IPS DF 19.7 (cell line): ENCODE results near the gene ZFTA.

Experiments
- DNase-seq: peaks from one replicate; pipeline ENCODE4 v3.0.0-alpha.2; 2013; ENCODE audit warnings: low read depth, low spot score

Gene ZFTA

GRCh38 chr11:63749624-63750023 lies 19.0 kb downstream of the ZFTA start:
- DNase-seq = no peak

DNA sequence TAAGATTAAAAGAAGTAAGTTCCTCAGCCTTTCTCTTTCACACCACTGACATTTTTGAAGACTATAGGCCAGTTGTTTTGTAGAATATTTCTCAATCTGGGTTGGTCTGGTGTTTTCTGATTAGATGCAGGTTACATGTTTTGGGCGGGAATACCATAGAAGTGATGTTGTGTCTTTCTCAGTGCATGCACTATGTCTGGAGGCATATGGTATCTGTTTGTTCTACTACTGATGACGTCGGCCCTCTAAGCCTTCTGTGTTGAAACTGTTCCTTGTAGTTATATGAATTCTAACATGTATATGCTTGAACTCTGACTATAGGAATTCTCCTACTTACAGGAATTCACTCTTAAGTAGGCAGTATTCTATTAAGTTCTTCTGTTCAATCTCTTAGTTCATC lies 21.6 kb downstream of the ZFTA start:
- DNase-seq = no peak

DNA sequence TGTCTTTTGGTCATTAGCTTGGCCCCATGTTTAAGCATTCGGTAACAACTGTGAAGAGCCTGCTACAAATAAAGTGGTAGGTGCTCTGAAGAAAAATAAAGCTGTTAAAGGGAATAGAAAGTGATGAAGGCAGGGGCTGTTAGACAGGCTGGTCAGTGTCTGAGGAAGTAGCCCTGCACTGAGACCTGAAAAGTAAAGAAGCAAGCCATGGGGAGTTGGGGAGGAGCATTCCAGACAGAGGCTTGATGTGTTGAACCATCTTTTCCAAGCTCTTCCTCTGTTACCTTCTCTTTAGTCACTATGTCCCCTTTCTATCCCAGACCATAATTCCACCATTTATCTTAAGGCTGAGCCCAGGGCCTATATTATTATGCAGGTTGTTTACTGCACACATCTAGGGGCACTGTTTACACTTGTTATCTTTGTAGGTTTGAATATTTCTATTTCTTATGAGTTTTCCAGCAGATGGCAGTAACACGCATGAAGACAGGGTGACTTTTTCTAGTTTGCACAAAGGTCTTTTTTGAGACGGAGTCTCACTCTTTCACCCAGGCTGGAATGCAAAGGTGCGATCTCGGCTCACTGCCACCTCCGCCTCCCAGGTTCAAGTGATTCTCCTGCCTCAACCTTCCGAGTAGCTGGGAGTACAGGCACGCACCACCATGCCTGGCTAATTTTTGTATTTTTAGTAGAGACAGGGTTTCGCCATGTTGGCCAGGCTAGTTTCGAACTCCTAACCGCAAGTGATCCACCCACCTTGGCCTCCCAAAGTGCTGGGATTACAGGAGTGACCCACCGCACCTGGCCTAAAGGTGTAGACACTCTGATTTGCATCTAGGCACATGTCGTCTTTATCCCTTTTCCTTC lies 23.0 kb downstream of the ZFTA start:
- no peak for DNase-seq

DNA sequence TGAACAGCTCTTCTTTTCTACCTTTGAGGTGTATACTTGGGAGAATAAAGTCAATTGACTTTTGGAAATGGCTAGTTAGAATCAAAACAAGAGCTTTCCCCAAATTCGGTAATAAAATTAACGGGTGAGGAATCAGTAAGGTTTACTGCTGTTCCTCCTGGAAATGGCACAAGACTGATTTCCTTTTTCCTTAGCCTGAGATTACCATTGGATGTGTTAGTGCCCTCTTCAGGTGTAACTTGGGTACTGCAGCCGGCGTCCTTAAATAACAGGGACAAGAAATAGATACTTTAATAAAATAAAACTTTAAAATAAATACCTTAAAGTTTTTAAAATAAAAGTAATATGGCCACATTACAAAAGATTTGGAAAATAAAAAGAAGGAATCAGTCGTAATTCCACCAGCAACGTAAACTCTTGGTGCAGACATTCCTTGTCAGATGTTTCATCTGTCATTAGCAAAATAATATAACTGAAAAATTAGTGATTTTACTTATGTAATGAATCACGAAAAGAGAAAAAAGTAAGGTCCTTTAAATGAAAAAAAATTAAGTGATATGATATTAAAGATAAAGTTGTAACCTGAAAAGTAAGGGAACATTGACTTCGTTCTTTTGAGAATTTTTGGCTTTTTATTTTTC lies 29.7 kb downstream of the ZFTA start:
- DNase-seq = no peak

DNA sequence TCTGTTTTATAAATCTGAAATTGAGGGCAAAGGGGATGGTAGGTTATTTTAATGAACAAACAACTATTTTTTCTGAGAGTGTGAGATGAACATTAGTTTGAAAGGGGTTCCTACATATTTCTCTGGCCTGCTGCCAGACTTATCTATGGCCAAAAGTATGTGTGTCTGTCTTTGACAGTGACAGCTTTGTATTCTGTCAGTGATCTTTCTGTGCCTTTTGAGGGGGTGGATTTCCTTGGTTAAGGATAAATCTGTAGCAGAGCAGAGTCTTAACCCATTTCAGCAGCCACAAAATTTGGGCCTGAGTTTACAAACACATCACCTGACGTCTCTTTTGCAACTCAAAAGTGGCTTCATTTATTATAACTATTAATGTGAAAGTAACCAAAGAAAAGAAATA lies 30.9 kb downstream of the ZFTA start:
- DNase-seq = no peak

- no peak for DNase-seq
Observed at GRCh38 chr11:63736864-63737263, 31.7 kb downstream of the ZFTA start.

DNA sequence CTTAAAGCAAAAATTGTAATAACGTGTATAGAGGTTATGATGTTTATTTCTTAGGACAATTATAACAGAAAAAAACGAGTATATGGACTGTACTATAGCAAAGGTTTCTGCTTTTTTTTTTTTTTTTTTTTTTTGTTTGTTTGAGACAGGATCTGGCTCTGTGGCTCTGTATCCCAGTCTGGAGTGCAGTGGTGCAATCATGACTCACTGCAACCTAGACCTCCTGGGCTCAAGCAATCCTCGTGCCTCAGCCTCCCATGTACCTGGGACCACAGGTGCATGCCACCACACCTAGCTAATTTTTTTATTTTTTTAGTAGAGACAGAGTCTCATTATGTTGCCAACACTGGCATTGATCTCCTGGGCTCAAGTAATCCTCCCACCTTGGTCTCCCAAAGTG lies 39.2 kb downstream of the ZFTA start:
- DNase-seq = no peak

- DNase-seq = no peak
Observed at GRCh38 chr11:63720611-63721010, 48.0 kb downstream of the ZFTA start.

DNA sequence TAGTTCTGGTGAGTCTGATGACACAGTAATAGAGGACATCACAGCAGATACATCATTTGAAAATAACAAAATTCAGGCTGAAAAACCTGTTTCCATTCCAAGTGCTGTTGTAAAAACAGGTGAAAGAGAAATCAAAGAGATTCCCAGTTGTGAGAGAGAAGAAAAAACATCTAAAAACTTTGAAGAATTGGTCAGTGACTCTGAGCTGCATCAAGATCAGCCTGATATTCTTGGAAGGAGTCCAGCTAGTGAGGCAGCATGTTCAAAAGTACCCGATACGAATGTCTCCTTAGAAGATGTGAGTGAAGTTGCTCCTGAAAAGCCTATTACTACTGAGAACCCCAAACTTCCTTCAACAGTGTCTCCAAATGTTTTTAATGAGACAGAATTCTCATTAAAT lies 48.6 kb downstream of the ZFTA start:
- no peak for DNase-seq

DNA sequence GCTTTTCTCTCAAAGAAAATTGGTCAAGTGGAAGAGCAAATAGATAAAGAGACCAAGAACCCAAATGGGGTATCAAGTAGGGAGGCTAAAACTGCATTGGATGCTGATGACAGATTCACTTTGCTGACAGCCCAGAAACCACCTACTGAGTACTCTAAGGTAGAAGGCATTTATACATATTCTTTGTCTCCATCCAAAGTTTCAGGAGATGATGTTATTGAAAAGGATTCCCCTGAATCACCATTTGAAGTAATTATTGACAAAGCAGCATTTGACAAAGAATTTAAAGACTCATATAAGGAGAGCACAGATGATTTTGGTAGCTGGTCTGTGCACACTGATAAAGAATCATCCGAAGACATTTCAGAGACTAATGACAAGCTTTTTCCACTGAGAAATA lies 49.6 kb downstream of the ZFTA start:
- no peak for DNase-seq
